Activated T-helper 2 cell treated with anti-CD3 and anti-CD28 coated beads, Interferon-gamma antibody, Interleukin-2, Interleukin-4, amounts not matched to agents 10 μg/mL and 5 μg/mL and 100 μg/mL, durations not matched to agents 14 hours and 24 hours and 36 hours (primary cell): ENCODE measurements around the gene CAT. TPM values are rescaled to one million over a fixed set of nuclear protein-coding genes. Genes with fewer than 3 reads are reported as not detected.

ENCODE experiments used
- DNase-seq: peaks from one replicate; pipeline ENCODE4 v3.0.0; 2021; ENCODE audit warnings: low spot score
- H3K27ac Mint-ChIP-seq: one replicate; pipeline ENCODE4 v1.8.0; 2021; ENCODE audit warnings: mixed read lengths
- H3K27me3 Mint-ChIP-seq: one replicate; pipeline ENCODE4 v1.8.0; 2021; ENCODE audit warnings: low read depth, mixed read lengths
- H3K36me3 Mint-ChIP-seq: one replicate; pipeline ENCODE4 v1.8.0; 2021; ENCODE audit warnings: low read depth, mixed read lengths
- H3K4me1 Mint-ChIP-seq: one replicate; pipeline ENCODE4 v1.8.0; 2021; ENCODE audit warnings: low read depth, mixed read lengths
- H3K4me3 Mint-ChIP-seq: one replicate; pipeline ENCODE4 v1.8.0; 2021; ENCODE audit warnings: low read depth, mild to moderate bottlenecking, moderate library complexity, mixed read lengths
- H3K9me3 Mint-ChIP-seq: one replicate; pipeline ENCODE4 v1.8.0; 2021; ENCODE audit warnings: mixed read lengths
- intact Hi-C: fragments of 100-400 bp; cut with micrococcal nuclease; formaldehyde crosslinking; loops from one replicate; pipeline ENCODE4 v1.15.1; 2023
- total RNA-seq: library from RNA; stranded (reverse); gene quantifications from 2 replicates; pipeline ENCODE4 v1.2.3, GENCODE V29; 2022

Gene CAT
- total RNA-seq, 1 donor from 2014 or later = 33.1 TPM

DNA sequence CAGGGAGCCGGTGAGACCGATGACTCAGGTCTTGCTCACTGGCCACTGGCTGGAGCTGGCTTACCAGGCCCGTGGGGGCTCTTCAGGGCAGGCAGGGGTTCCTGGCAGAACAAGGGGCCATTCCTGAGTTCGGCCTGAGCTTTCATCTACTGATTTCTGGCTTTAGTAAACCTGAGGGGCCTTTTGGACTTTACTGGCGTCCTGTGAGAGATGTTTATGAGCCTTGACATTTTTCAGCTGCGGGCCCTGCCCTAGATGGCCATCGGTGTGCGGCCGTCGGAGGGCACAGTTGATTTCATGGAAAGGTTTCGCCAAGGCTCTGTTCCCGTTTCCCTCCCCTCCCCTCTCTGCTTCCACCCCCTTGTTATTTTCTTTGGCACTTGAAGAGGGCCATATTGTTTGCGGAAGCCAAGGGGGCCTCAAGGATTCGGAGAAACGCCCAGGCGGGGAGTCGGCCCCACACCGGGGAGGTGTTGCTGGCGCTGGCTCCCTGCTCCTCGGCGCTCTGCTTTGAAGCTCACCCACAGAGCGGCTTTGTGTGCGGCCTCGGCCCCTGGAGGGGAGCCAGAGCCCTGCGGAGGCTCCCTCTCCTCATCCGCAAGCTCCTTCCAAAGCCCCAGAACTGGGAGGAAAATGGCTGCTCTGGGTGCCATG, 57.1 kb downstream of the CAT start:
- no peaks in the 10 kb centered on the region for H3K36me3 Mint-ChIP-seq

DNA sequence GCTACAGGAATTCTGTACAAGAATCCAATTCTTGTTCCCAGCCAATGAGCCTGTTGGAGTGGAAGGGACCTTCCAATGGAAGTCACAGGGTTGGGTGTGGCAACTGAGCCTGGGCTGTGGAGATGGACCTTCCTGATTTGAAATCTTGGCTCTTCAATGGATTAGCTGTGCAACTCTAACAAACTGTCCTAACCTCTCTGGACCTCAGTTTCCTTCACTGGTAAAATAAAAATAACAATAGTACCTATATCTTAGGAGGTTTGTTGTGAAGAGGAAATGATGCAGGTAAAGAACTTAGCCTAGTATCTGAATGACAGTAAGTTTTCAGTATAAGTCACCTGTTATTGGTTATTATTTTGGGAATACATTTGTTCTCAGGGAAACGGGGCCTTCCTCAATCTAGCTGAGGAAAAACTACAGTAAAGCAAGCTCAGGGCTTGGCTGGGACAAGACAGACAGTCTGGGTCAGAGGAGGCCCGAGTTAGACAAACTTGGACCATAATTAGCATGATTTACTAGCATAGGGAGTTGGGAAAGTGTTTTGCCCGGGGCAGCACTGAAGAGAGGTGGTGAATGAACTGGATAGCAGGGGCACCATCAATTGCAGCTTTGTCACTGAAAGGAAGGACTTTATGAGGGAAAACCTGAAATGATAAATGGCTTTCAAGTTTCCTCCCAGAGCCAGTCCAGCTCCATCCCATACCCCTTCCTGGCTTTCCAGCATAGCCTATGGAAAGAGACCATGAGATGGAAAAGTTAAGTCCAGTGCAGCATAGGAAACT, 61.2 kb downstream of the CAT start:
- Mint-ChIP-seq H3K4me1 (no peaks in the 10 kb centered on the region), H3K9me3 (no peaks in the 10 kb centered on the region), H3K36me3 (no peaks in the 10 kb centered on the region), H3K4me3 (no peak overlapping the region), H3K27ac (no peak overlapping the region), H3K27me3 (peaks cover 11% of the 10 kb centered on the region)
- DNase-seq = no peak
- intact Hi-C loops = loop anchor here (10.0 kb wide), 1 partner anchor 335 kb away; no protein-coding TSS in a partner anchor

More for the DNA sequence above, 57.1 kb downstream of the CAT start:
- intact Hi-C loops = loop anchor here (10.0 kb wide), 1 partner anchor 331 kb away; no protein-coding TSS in a partner anchor
- Mint-ChIP-seq H3K9me3 (no peaks in the 10 kb centered on the region), H3K4me3 (no peak overlapping the region), H3K27ac (no peak overlapping the region), H3K4me1 (no peaks in the 10 kb centered on the region), H3K27me3 (peaks cover 11% of the 10 kb centered on the region)
- DNase-seq = no peak

DNA sequence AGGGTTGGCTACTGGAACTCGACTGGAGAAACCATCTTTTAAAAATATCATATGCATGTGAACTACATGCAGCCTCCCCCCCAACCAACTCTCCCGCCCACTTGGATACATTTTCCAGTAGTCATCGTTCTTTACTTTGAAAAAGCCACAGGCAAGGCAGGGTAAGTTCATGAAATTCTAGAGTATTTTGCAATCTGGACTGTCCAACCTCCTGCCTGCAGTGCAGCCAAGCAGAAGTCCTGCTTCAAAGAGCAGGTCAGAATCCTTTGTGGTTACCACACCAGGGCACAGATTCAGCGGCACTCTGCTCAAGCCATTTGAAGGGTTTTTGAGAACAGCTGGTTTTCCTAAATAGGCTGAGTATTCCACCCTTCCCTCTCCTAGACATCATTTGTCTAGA, 62.8 kb downstream of the CAT start:
- Mint-ChIP-seq H3K27ac (no peak overlapping the region), H3K9me3 (no peaks in the 10 kb centered on the region), H3K36me3 (no peaks in the 10 kb centered on the region), H3K4me3 (no peak overlapping the region), H3K4me1 (no peaks in the 10 kb centered on the region), H3K27me3 (peaks cover 10% of the 10 kb centered on the region)
- intact Hi-C loops = no loop called here
- DNase-seq = no peak

DNA sequence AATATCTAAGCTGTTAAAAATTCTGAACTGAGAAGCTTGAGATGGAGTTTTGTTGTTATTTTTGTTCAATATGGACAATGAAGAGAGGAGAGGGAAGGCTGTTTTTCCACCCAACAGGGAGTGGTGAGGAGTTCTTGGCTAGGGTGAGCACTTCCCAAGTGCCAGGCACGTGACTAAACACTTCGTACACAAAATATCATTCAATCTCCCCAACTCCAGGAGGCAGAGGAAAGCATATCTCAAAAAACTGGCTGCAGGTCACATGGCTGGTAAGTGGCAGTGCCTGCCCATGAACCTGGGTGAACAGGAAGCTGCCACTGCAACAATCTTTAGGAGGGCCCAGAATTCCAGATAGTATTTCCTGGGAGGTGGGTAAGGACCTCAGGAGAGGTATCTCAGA, 63.2 kb downstream of the CAT start:
- Mint-ChIP-seq H3K27me3 (peaks cover 10% of the 10 kb centered on the region), H3K4me1 (no peaks in the 10 kb centered on the region), H3K4me3 (no peak overlapping the region), H3K36me3 (no peaks in the 10 kb centered on the region), H3K9me3 (no peaks in the 10 kb centered on the region), H3K27ac (no peak overlapping the region)
- DNase-seq = no peak
- intact Hi-C loops = no loop called here

DNA sequence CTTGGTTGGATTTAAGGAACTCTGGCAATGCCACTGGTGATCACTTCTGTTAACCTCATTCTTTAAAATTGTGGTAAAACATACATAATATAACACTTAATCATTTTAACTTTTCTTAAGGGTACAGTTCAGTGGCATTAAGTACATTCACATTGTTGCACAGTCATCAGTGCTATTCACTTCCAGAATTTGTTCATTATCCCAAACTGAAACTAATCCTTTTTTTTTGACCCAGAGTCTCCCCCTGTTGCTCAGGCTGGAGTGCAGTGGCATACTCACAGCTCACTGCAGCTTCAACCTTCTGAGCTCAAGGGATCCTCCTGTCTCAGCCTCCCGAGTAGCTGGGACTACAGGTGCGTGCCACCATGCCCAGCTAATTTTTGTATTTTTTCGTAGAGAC, 64.2 kb downstream of the CAT start:
- H3K9me3 Mint-ChIP-seq = no peaks in the 10 kb centered on the region
- H3K36me3 Mint-ChIP-seq = no peaks in the 10 kb centered on the region
- H3K4me1 Mint-ChIP-seq = no peaks in the 10 kb centered on the region
- no peak for DNase-seq
- intact Hi-C loops = no loop called here
- H3K27me3 Mint-ChIP-seq = peaks cover 8% of the 10 kb centered on the region
- H3K4me3 Mint-ChIP-seq = no peak overlapping the region
- no peak overlapping the region for H3K27ac Mint-ChIP-seq

DNA sequence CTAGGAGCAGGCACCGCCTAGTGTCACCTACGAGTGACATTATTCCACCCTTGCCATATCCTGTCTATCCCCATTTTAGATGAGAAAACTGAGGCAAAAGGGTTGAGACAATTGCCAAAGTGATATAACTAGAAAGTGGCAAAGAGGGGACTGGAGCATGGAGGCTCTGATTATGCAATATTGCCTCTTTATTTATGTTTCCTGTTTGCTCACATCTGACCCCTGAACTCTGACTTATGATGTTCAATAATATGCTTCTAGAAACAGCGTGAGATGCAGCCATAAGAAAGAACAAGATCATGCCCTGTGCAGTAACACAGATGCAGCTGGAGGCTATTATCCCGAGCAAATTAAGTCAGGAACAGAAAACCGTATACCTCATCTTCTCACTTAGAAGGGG, 67.1 kb downstream of the CAT start:
- H3K4me1 Mint-ChIP-seq = no peaks in the 10 kb centered on the region
- H3K27ac Mint-ChIP-seq = no peak overlapping the region
- DNase-seq = no peak
- peaks cover 2% of the 10 kb centered on the region for H3K27me3 Mint-ChIP-seq
- no peaks in the 10 kb centered on the region for H3K9me3 Mint-ChIP-seq
- intact Hi-C loops = no loop called here
- H3K36me3 Mint-ChIP-seq = no peaks in the 10 kb centered on the region
- H3K4me3 Mint-ChIP-seq = no peak overlapping the region

DNA sequence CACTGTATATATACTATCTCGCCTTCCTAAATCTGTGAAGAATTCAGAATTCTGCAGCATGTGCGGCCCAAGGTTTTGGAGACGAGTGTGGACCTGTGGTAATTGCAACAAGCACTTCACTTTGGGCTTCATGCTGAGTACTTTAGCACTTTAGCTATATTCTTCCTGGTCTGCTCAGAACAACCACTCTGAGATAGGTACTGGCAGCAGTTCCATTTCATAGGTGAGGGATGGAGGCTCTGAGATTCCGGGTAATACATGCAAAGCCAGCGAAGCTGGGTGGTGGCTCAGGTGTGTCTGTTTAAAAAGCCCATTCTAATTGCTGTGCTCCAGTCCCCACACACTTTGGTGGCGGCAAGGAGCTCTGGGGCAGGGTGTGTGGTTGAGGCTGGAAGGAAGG, 68.4 kb downstream of the CAT start:
- H3K4me3 Mint-ChIP-seq = no peak overlapping the region

DNA sequence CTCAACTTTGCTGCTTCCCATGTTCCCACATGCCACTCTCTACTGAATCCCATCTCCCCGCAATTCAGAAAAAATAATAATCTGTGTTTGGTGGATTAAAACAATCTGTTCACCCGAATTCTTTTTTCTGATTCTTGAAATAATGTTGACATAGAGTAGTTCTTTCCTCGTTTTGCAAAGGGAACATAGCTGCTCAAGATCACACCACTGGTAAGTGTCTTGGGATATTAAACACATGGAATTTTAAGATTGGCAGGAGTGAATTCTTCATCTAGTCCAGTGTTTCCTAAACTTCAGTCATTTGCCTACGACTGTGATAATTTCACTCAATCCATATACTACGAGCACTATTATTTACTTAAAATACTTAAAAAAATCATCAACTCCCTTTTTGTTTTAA, 68.9 kb downstream of the CAT start:
- H3K27ac Mint-ChIP-seq = no peak overlapping the region
- no peaks in the 10 kb centered on the region for H3K36me3 Mint-ChIP-seq
- H3K9me3 Mint-ChIP-seq = no peaks in the 10 kb centered on the region
- DNase-seq = no peak
- no peak overlapping the region for H3K4me3 Mint-ChIP-seq
- H3K27me3 Mint-ChIP-seq = no peaks in the 10 kb centered on the region
- no peaks in the 10 kb centered on the region for H3K4me1 Mint-ChIP-seq
- intact Hi-C loops = no loop called here

More for the DNA sequence above, 68.4 kb downstream of the CAT start:
- Mint-ChIP-seq H3K4me1 (no peaks in the 10 kb centered on the region), H3K36me3 (no peaks in the 10 kb centered on the region), H3K27ac (no peak overlapping the region), H3K9me3 (no peaks in the 10 kb centered on the region), H3K27me3 (no peaks in the 10 kb centered on the region)
- no peak for DNase-seq
- intact Hi-C loops = no loop called here

DNA sequence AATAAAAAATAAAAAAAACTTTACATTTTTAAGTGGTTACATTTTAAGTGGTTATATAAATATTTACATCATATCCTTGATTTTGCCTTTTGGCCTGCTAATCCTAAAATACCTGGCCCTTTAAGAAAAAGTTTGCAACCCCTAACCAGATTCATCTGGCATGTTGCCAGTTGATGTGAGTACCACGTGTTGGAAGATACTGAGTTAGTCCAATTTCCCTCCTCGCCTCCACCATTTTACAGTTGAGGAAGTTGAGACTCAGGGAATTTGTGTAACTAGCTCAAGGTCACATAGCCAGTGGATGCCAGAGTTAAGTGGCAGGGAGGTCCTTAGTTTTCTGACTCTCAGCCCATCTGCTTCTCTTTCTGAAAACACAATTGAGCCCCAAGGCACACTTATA, 69.8 kb downstream of the CAT start:
- no peaks in the 10 kb centered on the region for H3K27me3 Mint-ChIP-seq
- intact Hi-C loops = no loop called here

DNA sequence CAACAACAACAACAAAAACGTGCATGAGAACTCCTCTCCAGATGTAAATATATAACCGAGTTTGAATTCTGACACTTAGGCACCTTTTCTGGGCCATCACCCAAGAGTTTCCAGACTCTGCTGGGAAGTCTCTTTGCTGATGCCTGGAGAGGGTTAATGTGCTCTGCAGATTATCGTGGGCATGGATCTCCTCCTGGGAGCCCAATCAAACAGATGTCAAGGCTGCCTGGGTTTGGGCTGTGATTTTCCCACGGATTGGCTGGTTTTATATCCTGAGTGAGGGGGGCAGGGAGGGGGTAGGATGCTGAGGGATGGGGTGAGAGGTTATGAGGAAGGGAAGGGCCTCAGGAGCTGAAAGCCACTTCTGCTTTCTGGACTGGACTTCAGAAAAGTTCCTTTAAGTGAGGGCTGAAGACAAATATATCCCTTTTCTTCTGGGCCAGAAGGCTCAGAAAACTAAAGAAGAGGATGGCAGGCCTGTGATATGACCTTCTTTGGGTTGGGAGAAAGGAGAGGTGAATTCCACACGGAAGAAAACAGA, 70.7 kb downstream of the CAT start:
- Mint-ChIP-seq H3K36me3 (no peaks in the 10 kb centered on the region), H3K27me3 (no peaks in the 10 kb centered on the region), H3K4me3 (no peak overlapping the region), H3K4me1 (no peaks in the 10 kb centered on the region), H3K27ac (no peak overlapping the region), H3K9me3 (no peaks in the 10 kb centered on the region)
- DNase-seq = no peak
- intact Hi-C loops = no loop called here

More for the DNA sequence above, 69.8 kb downstream of the CAT start:
- Mint-ChIP-seq H3K4me3 (no peak overlapping the region), H3K4me1 (no peaks in the 10 kb centered on the region), H3K36me3 (no peaks in the 10 kb centered on the region), H3K9me3 (no peaks in the 10 kb centered on the region), H3K27ac (no peak overlapping the region)
- DNase-seq = no peak

DNA sequence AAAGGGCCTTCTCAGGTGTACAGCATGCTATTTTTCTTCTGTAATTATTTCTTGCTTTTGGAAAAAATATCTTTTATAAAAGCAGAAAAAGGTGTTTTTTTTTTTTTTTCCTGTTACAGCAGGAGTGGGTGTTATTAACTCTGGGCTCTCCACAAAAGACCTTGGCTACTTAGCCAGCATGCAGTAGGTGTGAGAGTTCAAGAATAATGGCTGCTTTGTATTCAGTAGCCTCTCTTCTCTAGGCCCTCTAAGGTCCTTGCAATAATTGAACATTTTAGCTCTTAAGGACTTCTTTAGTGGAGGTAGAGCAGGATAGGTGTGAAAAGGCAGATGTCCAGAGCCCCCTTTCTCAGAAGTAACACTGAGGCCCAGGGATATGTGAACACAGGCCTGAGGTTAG, 71.5 kb downstream of the CAT start:
- Mint-ChIP-seq H3K27ac (no peak overlapping the region), H3K9me3 (no peaks in the 10 kb centered on the region), H3K27me3 (peaks cover 2% of the 10 kb centered on the region), H3K36me3 (no peaks in the 10 kb centered on the region), H3K4me1 (no peaks in the 10 kb centered on the region), H3K4me3 (no peak overlapping the region)
- intact Hi-C loops = loop anchor here (5.0 kb wide), 1 partner anchor 382 kb away; no protein-coding TSS in a partner anchor
- DNase-seq = no peak

DNA sequence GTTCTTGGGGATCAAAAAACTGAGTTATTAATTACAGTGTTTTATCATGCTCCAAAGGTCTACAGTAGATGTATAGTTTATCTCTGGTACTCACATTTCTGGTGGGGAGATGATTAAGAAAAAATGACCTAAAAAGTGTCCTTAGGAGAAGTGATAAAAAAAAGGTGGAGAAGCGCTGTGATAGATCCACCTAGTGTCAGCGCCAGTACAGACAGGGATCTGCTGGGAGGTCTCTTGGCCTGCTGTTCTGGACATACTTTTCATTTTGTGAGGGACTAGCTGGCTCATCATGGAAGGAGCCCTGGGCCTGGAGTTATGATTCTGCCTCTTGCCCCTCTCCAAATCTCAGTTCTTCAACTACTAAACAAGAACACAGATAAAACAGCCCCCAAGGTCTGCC, 71.9 kb downstream of the CAT start:
- H3K27ac Mint-ChIP-seq = no peak overlapping the region
- DNase-seq = no peak
- no peaks in the 10 kb centered on the region for H3K36me3 Mint-ChIP-seq
- no peaks in the 10 kb centered on the region for H3K9me3 Mint-ChIP-seq
- H3K4me1 Mint-ChIP-seq = no peaks in the 10 kb centered on the region
- no peak overlapping the region for H3K4me3 Mint-ChIP-seq
- H3K27me3 Mint-ChIP-seq = peaks cover 2% of the 10 kb centered on the region
- intact Hi-C loops = loop anchor here (5.0 kb wide), 1 partner anchor 382 kb away; no protein-coding TSS in a partner anchor
